22Rv1 (cell line): ENCODE results near the gene SLA2.

Experiments
- ZFX ChIP-seq: fragments of 450-650 bp; IDR thresholded peaks from 2 replicates; pipeline ENCODE4 v1.6.1; 2017; ENCODE audit warnings: antibody characterized with exemption, borderline replicate concordance
- TF ChIP-seq, protein P1 (sequence below): fragments of 450-650 bp; IDR thresholded peaks from 2 replicates; pipeline ENCODE4 v1.5.1; 2017; ENCODE audit warnings: mild to moderate bottlenecking

DNA sequence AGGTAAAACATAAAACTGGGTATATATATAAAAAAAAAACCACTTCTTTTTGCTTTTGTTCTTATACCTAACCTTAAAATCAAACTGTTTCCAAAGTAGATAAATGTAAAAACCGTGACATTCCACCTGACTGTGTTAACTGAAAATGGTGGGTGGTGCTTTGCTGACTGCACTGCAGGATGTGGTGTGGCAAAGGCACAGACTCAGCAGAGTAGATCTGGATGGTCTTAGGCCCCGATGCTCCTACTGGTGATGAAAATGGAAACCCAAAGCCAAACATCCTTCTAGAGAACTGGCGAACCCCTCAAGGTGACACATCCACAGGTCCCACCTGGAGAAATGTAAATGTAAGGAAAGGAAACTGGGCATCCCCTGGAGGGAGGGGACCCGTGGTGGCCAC, 63.7 kb downstream of the SLA2 start:
- TF ChIP-seq, protein P1, sequence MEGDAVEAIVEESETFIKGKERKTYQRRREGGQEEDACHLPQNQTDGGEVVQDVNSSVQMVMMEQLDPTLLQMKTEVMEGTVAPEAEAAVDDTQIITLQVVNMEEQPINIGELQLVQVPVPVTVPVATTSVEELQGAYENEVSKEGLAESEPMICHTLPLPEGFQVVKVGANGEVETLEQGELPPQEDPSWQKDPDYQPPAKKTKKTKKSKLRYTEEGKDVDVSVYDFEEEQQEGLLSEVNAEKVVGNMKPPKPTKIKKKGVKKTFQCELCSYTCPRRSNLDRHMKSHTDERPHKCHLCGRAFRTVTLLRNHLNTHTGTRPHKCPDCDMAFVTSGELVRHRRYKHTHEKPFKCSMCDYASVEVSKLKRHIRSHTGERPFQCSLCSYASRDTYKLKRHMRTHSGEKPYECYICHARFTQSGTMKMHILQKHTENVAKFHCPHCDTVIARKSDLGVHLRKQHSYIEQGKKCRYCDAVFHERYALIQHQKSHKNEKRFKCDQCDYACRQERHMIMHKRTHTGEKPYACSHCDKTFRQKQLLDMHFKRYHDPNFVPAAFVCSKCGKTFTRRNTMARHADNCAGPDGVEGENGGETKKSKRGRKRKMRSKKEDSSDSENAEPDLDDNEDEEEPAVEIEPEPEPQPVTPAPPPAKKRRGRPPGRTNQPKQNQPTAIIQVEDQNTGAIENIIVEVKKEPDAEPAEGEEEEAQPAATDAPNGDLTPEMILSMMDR: no peak
- TF ChIP-seq ZFX: no peak
